ENCODE data around the gene PLD5.

The PLD5 gene

DNA sequence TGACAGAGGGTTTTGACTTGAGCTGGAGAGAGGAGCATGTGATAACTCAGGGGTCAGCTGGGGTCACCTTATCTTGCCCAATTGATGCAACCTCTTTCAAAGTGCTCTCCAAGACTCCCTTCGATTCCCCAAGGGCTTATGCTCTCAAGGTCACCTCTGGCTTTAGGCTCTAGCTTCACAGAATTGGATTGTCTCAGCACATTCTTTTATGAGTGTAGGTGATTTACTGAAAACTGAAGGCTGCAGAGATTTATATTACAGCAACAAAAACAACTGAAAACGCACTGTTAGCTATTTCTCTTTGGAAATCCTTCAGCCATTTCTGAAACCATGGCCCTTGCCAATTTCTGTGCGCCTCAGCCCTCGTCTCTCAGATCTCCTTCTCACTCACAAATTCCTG lies 491.1 kb downstream of the PLD5 start:
- no peak for DNase-seq
